HCT116 (cell line): ENCODE data around the gene DPF3. TPM values are rescaled to one million over a fixed set of nuclear protein-coding genes. Genes with fewer than 3 reads are reported as not detected.

ENCODE experiments used
- ATAC-seq: fragments of 200-7000 bp; cut with Tn5 transposase; 2 replicates; pipeline ENCODE4 v1.9.1; 2020; ENCODE audit warnings: mild to moderate bottlenecking, moderate library complexity
- BruUV-seq: library from RNA; stranded (reverse); fragments of 400-500 nt; replicated peaks from 2 replicates; lab custom pipeline; 2021; lab: Mats Ljungman, UMichigan
- CTCF ChIA-PET: fragments of 300-600 bp; sonication (Branson Sonifier 250); formaldehyde crosslinking; loops from one replicate; lab custom pipeline; 2021; ENCODE audit warnings: antibody characterized with exemption; lab: Charles Lee
- POLR2A ChIA-PET: fragments of 300-600, 350-600 bp; sonication (Branson Sonifier 250); formaldehyde crosslinking; loops from one replicate; lab custom pipeline; 2021; ENCODE audit warnings: antibody characterized with exemption; lab: Charles Lee
- RAD21 ChIA-PET, 2 experiments: fragments of 300-600 bp; sonication (Branson Sonifier 250); formaldehyde crosslinking; loops; one replicate each; lab custom pipeline; 2023; ENCODE audit warnings: low total read pairs in 2 of 2; ENCODE audit not compliant: uncharacterized antibody in 2 of 2, unreplicated experiment in 2 of 2, low non-redundant PET in 1 of 2; lab: Charles Lee
- DNase-seq: peaks from one replicate; pipeline ENCODE4 v3.0.0-alpha.2; 2010; ENCODE audit warnings: low read depth, low spot score
- H2AFZ ChIP-seq: fragments of 200-600 bp; shearing (Covaris generic), sonication (generic); 2 replicates; pipeline ENCODE4 v1.6.1; 2017; ENCODE audit warnings: low read depth, mixed run types, mixed read lengths, antibody characterized with exemption, low read length; ENCODE audit not compliant: poor library complexity, severe bottlenecking
- H3K27ac ChIP-seq: 2 replicates; pipeline ENCODE4 v1.5.1; 2012; ENCODE audit warnings: low read depth, low read length
- H3K27me3 ChIP-seq: fragments of 200-600 bp; sonication (generic); 2 replicates; pipeline ENCODE4 v1.6.1; 2016; ENCODE audit warnings: mixed run types, low read length, mixed read lengths; ENCODE audit not compliant: insufficient read depth
- H3K36me3 ChIP-seq, 2 experiments: fragments of 200-500 bp in 1 of 2; fragments of 200-600 bp in 1 of 2; sonication (Bioruptor generic) in 1 of 2; sonication (generic) in 1 of 2; 2 replicates each; pipeline versions ENCODE4 v1.5.1 to v1.6.1; 2014 to 2016; ENCODE audit warnings: low read length in 2 of 2, inconsistent platforms in 1 of 2, mixed read lengths in 1 of 2, mixed run types in 1 of 2; ENCODE audit not compliant: insufficient read depth in 2 of 2, control insufficient read depth in 1 of 2
- H3K4me1 ChIP-seq, 2 experiments: fragments of 200-600 bp in 1 of 2; sonication (generic) in 1 of 2; 2 replicates each; pipeline versions ENCODE4 v1.5.1 to v1.6.1; 2012 to 2017; ENCODE audit warnings: low read length in 2 of 2, inconsistent platforms in 1 of 2, mild to moderate bottlenecking in 1 of 2, mixed read lengths in 1 of 2, mixed run types in 1 of 2, moderate library complexity in 1 of 2; ENCODE audit not compliant: insufficient read depth in 2 of 2, control insufficient read depth in 1 of 2
- H3K4me2 ChIP-seq: fragments of 200-600 bp; sonication (generic); 2 replicates; pipeline ENCODE4 v1.6.1; 2017; ENCODE audit warnings: mixed run types, low read length, mixed read lengths
- H3K4me3 ChIP-seq, 2 experiments: fragments of 200-600 bp in 1 of 2; sonication (generic) in 1 of 2; replicated peaks in 1 of 2; 2 replicates each; pipeline ENCODE4 v1.5.1; 2011 to 2016; ENCODE audit warnings: low read length in 2 of 2, control low read depth in 1 of 2, low read depth in 1 of 2, mild to moderate bottlenecking in 1 of 2, mixed read lengths in 1 of 2, mixed run types in 1 of 2
- H3K79me2 ChIP-seq: fragments of 200-600 bp; sonication (generic); 2 replicates; pipeline ENCODE4 v1.6.1; 2017; ENCODE audit warnings: mild to moderate bottlenecking, mixed run types, low read length, moderate library complexity, mixed read lengths; ENCODE audit not compliant: insufficient read depth
- H3K9ac ChIP-seq: fragments of 200-600 bp; sonication (generic); 2 replicates; pipeline ENCODE4 v1.6.1; 2016; ENCODE audit warnings: low read length, mixed read lengths
- H3K9me2 ChIP-seq: fragments of 200-600 bp; sonication (generic), shearing (Covaris generic); 2 replicates; pipeline ENCODE4 v1.6.1; 2017; ENCODE audit warnings: mixed run types, mild to moderate bottlenecking, moderate library complexity; ENCODE audit not compliant: insufficient read depth
- H3K9me3 ChIP-seq, 2 experiments: fragments of 200-500 bp in 1 of 2; fragments of 200-600 bp in 1 of 2; sonication (Bioruptor generic) in 1 of 2; sonication (generic) in 1 of 2; 2 replicates each; pipeline ENCODE4 v1.6.1; 2014 to 2017; ENCODE audit warnings: low read length in 2 of 2, mixed read lengths in 2 of 2, inconsistent platforms in 1 of 2, low read depth in 1 of 2, mild to moderate bottlenecking in 1 of 2, mixed run types in 1 of 2, moderate library complexity in 1 of 2; ENCODE audit not compliant: control insufficient read depth in 1 of 2, insufficient read depth in 1 of 2
- H4K20me1 ChIP-seq: fragments of 200-600 bp; sonication (generic), shearing (Covaris generic); 2 replicates; pipeline ENCODE4 v1.6.1; 2017; ENCODE audit warnings: mixed run types, mild to moderate bottlenecking, moderate library complexity; ENCODE audit not compliant: insufficient read depth
- CTCF ChIP-seq, 3 experiments: fragments of 200-600 bp in 1 of 3; sonication (generic) in 1 of 3; IDR thresholded peaks in 2 of 3; conservative IDR thresholded peaks in 1 of 3; 2 replicates each; pipeline ENCODE4 v1.5.1; 2012 to 2017; ENCODE audit warnings: low read depth in 2 of 3, low read length in 2 of 3, antibody characterized with exemption in 1 of 3, borderline replicate concordance in 1 of 3, control low read depth in 1 of 3, mild to moderate bottlenecking in 1 of 3, mixed read lengths in 1 of 3, mixed run types in 1 of 3, moderate library complexity in 1 of 3; ENCODE audit not compliant: insufficient read depth in 1 of 3
- EGR1 ChIP-seq: IDR thresholded peaks from 2 replicates; pipeline ENCODE4 v1.6.1; 2012; ENCODE audit warnings: low read depth
- FOSL1 ChIP-seq: IDR thresholded peaks from 2 replicates; pipeline ENCODE4 v1.6.1; 2012; ENCODE audit warnings: low read depth
- POLR2AphosphoS5 ChIP-seq: IDR thresholded peaks from 2 replicates; pipeline ENCODE4 v1.6.1; 2011; ENCODE audit warnings: mild to moderate bottlenecking, low read depth, low read length, moderate library complexity
- intact Hi-C: fragments of 100-400 bp; cut with micrococcal nuclease; formaldehyde crosslinking; loops from 2 replicates; pipeline ENCODE4 v1.10.0; 2022
- total RNA-seq: library from RNA; stranded (reverse); gene quantifications from one replicate; pipeline ENCODE4 v1.2.1, GENCODE V29; 2021; ENCODE audit not compliant: unreplicated experiment

DPF3 gene
- total RNA-seq, 1 experiment from 2014 or later, result 0.27 TPM

GRCh38 chr14:72645706-72646105 is 248.2 kb downstream of the DPF3 start (continued):
- TF ChIP-seq CTCF (IDR thresholded peaks at IDR 0.05 in 2 of 3, conservative IDR thresholded peaks at IDR 0.05 in 1 of 3; ENCODE audit: borderline replicate concordance in 1 of 3, insufficient read depth in 1 of 3, low read depth in 2 of 3, low read length in 2 of 3) (no peak), EGR1 (no peak), FOSL1 (no peak)

GRCh38 chr14:72644758-72645489 is 249.0 kb downstream of the DPF3 start:
- no peak overlapping the region for H2AFZ ChIP-seq
- DNase-seq, result peak; percentile 22
- peak; percentile 50 for ATAC-seq
- H3K4me3 ChIP-seq, result no peak overlapping the region
- ChIA-PET POLR2A (no interaction called here), RAD21 (no interaction called here), CTCF (interaction anchor here (1.5 kb wide), 1 partner anchor 9 kb away, joined by 4 read pairs; no protein-coding TSS in a partner anchor)
- TF ChIP-seq POLR2AphosphoS5 (no peak), CTCF (IDR thresholded peaks at IDR 0.05 in 2 of 3, conservative IDR thresholded peaks at IDR 0.05 in 1 of 3; ENCODE audit: borderline replicate concordance in 1 of 3, insufficient read depth in 1 of 3, low read depth in 2 of 3, low read length in 2 of 3) (peak in 2 of 3 experiments; percentile 21 to 42; a peak in 2 of 6 replicates)
- peaks cover 24% of the 10 kb centered on the region; the same call in 1 of the 2 replicates for H3K27me3 ChIP-seq
- no peaks in the 10 kb centered on the region; a peak in 1 of 4 replicates for H3K9me3 ChIP-seq
- H3K9ac ChIP-seq, result no peak overlapping the region
- H3K4me1 ChIP-seq, result peaks cover 0 to 9% of the 10 kb centered on the region in 2 experiments; a peak in 1 of 4 replicates
- intact Hi-C loops, result no loop called here
- no peaks in the 10 kb centered on the region for H4K20me1 ChIP-seq
- H3K4me2 ChIP-seq, result no peak overlapping the region
- H3K79me2 ChIP-seq, result no peaks in the 10 kb centered on the region
- no peaks in the 10 kb centered on the region for H3K9me2 ChIP-seq
- no peaks in the 10 kb centered on the region for H3K36me3 ChIP-seq
- BruUV-seq, result no TSS peak
- no peak overlapping the region for H3K27ac ChIP-seq
